Measurements from ENCODE around the gene PEMT.

DNA sequence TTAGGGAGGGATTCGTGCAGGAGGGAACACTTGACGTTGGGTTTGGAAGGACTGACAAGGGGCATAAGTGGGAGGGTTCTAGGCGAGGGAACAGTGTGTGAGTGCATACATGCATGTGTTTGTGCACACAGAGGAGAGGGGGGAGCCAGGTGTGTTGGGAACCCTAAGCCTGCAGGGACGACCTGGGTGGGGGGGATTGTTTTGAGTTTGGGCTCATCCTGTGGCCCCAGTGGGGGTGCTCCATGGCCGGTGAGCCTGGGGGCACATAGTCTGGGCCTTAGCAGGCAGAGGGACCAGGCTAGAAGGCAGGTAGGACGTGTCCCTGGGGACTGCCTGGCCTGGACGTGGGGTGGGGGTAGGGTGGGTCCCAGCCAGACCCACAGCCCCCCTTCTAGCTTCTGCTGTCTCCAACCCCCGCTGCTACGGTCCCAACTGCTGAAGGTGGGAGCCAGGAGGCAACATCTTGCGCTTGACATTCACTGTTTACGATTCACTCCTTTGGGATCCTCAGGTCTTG is 83.4 kb downstream of the PEMT start:
- TF ChIP-seq POLR2AphosphoS5 (IDR thresholded peaks at IDR 0.05; ENCODE audit: low read depth, low read length) (no peak), CTCF (IDR thresholded peaks at IDR 0.05) (no peak), TCF7L2 (IDR thresholded peaks at IDR 0.05; ENCODE audit: low read depth, low read length) (no peak), SIN3A (IDR thresholded peaks at IDR 0.05; ENCODE audit: borderline replicate concordance, insufficient read depth, low read depth, low read length) (no peak)
- TF ChIP-seq, protein P1, sequence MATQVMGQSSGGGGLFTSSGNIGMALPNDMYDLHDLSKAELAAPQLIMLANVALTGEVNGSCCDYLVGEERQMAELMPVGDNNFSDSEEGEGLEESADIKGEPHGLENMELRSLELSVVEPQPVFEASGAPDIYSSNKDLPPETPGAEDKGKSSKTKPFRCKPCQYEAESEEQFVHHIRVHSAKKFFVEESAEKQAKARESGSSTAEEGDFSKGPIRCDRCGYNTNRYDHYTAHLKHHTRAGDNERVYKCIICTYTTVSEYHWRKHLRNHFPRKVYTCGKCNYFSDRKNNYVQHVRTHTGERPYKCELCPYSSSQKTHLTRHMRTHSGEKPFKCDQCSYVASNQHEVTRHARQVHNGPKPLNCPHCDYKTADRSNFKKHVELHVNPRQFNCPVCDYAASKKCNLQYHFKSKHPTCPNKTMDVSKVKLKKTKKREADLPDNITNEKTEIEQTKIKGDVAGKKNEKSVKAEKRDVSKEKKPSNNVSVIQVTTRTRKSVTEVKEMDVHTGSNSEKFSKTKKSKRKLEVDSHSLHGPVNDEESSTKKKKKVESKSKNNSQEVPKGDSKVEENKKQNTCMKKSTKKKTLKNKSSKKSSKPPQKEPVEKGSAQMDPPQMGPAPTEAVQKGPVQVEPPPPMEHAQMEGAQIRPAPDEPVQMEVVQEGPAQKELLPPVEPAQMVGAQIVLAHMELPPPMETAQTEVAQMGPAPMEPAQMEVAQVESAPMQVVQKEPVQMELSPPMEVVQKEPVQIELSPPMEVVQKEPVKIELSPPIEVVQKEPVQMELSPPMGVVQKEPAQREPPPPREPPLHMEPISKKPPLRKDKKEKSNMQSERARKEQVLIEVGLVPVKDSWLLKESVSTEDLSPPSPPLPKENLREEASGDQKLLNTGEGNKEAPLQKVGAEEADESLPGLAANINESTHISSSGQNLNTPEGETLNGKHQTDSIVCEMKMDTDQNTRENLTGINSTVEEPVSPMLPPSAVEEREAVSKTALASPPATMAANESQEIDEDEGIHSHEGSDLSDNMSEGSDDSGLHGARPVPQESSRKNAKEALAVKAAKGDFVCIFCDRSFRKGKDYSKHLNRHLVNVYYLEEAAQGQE (IDR thresholded peaks at IDR 0.05; ENCODE audit: insufficient read depth in 1 of 2, low read depth in 2 of 2, low read length in 1 of 2): no peak

Data from Panc1 (cell line).